Heart left ventricle (tissue), 16 donors: Measurements from ENCODE around the gene FASTK. TPM values are rescaled to one million over a fixed set of nuclear protein-coding genes. Genes with fewer than 3 reads are reported as not detected.

Experiments used
- ATAC-seq, 4 donors: fragments of 200-7000 bp; cut with Tn5 transposase; one replicate each; pipeline ENCODE4 v1.9.1; 2020 to 2022; ENCODE audit warnings: moderate library complexity in 4 of 4, mild to moderate bottlenecking in 3 of 4, moderate number of reproducible peaks in 1 of 4
- DNase-seq, 5 donors: peaks; one replicate each; pipeline ENCODE4 v3.0.0-alpha.2; 2020
- H3K27ac ChIP-seq, 12 donors: fragments of 200-600 bp; sonication (generic) in 4 of 12; one replicate each; pipeline versions ENCODE4 v1.5.0 to v1.8.0; 2016 to 2022; ENCODE audit warnings: mild to moderate bottlenecking in 2 of 12
- H3K27me3 ChIP-seq, 9 donors: fragments of 200-600 bp; sonication (generic) in 2 of 9; one replicate each; pipeline versions ENCODE4 v1.5.1 to v1.8.0; 2016 to 2022; ENCODE audit warnings: mild to moderate bottlenecking in 3 of 9
- H3K36me3 ChIP-seq, 9 donors: fragments of 200-600 bp; sonication (generic) in 2 of 9; one replicate each; pipeline versions ENCODE4 v1.5.0 to v1.8.0; 2018 to 2022; ENCODE audit warnings: mild to moderate bottlenecking in 2 of 9
- H3K4me1 ChIP-seq, 12 donors: fragments of 200-600 bp; sonication (generic) in 4 of 12; one replicate each; pipeline versions ENCODE4 v1.5.0 to v1.8.0; 2016 to 2022; ENCODE audit warnings: mild to moderate bottlenecking in 3 of 12
- H3K4me3 ChIP-seq, 12 donors: fragments of 200-600 bp; sonication (generic) in 4 of 12; one replicate each; pipeline versions ENCODE4 v1.5.0 to v1.8.0; 2017 to 2022; ENCODE audit warnings: mild to moderate bottlenecking in 9 of 12, moderate library complexity in 4 of 12
- H3K9me3 ChIP-seq, 12 donors: fragments of 200-600 bp; sonication (generic) in 4 of 12; one replicate each; pipeline versions ENCODE4 v1.5.0 to v1.8.0; 2016 to 2022; ENCODE audit warnings: mild to moderate bottlenecking in 1 of 12
- CTCF ChIP-seq, 12 donors: fragments of 200-600 bp; sonication (generic) in 4 of 12; IDR thresholded peaks; one replicate each; pipeline versions ENCODE4 v1.5.0 to v1.8.0; 2018 to 2022; ENCODE audit warnings: antibody characterized with exemption in 12 of 12, mild to moderate bottlenecking in 5 of 12
- POLR2A ChIP-seq, 2 donors: fragments of 450-650 bp; IDR thresholded peaks; one replicate each; pipeline ENCODE4 v1.6.1; 2017; ENCODE audit warnings: antibody characterized with exemption in 2 of 2, mild to moderate bottlenecking in 2 of 2, moderate library complexity in 2 of 2
- WGBS, 4 donors: extraction: QIAGEN DNeasy Blood & Tissue Kit in 2 of 4; methylation state at CpG; one replicate each; pipeline versions ENCODE4 v1.1.5 to v1.1.7; 2013 to 2018; 5-methylcytosine and 5-hydroxymethylcytosine counted together
- intact Hi-C, 10 donors: fragments of 100-400 bp; cut with DNase I; formaldehyde crosslinking; loops; one replicate each; pipeline versions ENCODE4 v1.11.1 to v1.14.2; 2022
- polyA plus RNA-seq, 2 donors: library from polyadenylated mRNA; stranded (reverse); fragments of 200-250 nt; gene quantifications; one replicate each; pipeline ENCODE4 v1.2.3, GENCODE V29; 2013
- total RNA-seq, 9 donors: library from RNA; depleted of rRNA in 2 of 9; stranded (reverse); fragments of >200 nt in 2 of 9; fragmentation: NEBNext Ultra II Directional in 3 of 9; extraction: Animal tissue kit (Norgen Biotek cat#: 25700) in 3 of 9; gene quantifications; one replicate each; pipeline versions ENCODE4 v1.1.0 to v1.2.4, GENCODE V29; 2016 to 2023
- donor health status: ischemic (EF 13 %, LVEDD 7.1; RV severe dilation, severe dysfunction).
- donor health status: healthy with polysubstance abuse.
- donor health status: DM: no; HTN: yes; CAD: no.
- donor health status: DM: no; HTN: no; CAD: no.
- donor health status: ischemic (EF 25% LVEDD 6.9; RV normal size, moderate dysfunction).
- donor health status: ischemic (EF 25% LVEDD 5.7; RV mildly dilated, moderate dysfunction).
- donor health status: healthy.
- donor health status: DM: yes; HTN: yes; CAD: no.
- donor health status: ischemic (EF 35%, LVEDD 5.7; RV mildly dilated, moderate dysfunction).
- donor health status: nonischemic (EF 11% LVEDD 7.7; RV severe dilation, severe dysfunction).
- donor health status: DM: yes; HTN: yes; CAD: no.
- donor health status: PGD.
- donor health status: ischemic (EF 29% LVEDD 5.4; RV normal size, mild dysfunction).
- donor health status: nonischemic (EF 23%, LVEDD 6.1; RV moderate dilation, normal function).

The FASTK gene
- total and polyA plus RNA-seq, 11 donors = 59.9 to 168 (median 77.7) TPM

GRCh38 chr7:151032936-151033863, 47.4 kb downstream of the FASTK start:
- H3K27me3 ChIP-seq = no peaks in the 10 kb centered on the region
- H3K4me1 ChIP-seq = peaks cover 0 to 30% (median 13%) of the 10 kb centered on the region in 12 donors
- no peaks in the 10 kb centered on the region for H3K9me3 ChIP-seq
- no peak for DNase-seq
- H3K27ac ChIP-seq = no peak overlapping the region
- TF ChIP-seq CTCF (IDR thresholded peaks at IDR 0.05) (no peak), POLR2A (IDR thresholded peaks at IDR 0.05) (no peak)
- no peak overlapping the region for H3K4me3 ChIP-seq
- intact Hi-C loops = loop anchor here in 3 of 10 donors (2.0 to 5.0 kb wide), 2 partner anchors 76 to 79 kb away; no protein-coding TSS in a partner anchor
- ATAC-seq = no peak
- 84 to 91% (median 87%) methylated on average over 13 to 17 of the region's 17 CpGs for WGBS, 4 donors
- H3K36me3 ChIP-seq = peaks cover 0 to 52% (median 38%) of the 10 kb centered on the region in 9 donors

DNA sequence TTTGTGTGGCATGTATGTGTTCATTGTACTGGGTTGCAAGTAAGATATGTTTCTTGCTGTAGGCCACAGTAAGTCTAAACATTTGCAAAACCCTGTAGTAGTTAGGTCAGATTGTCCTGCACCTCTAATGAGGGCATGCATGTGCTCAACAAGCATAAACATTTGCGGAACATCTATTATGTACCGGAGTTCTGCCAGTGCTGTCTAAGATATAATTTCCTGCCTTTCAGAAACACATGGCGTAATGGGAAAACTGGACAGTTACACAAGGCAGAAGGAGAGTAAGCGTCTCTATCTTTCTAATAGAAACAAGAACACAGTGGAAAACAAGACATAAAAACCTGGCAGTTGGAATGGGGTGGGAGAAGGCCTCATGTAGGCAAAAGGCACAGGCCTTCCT, 49.6 kb downstream of the FASTK start:
- DNase-seq (no peak), ATAC-seq (no peak)
- Histone ChIP-seq H3K36me3 (peaks cover 0 to 35% (median 22%) of the 10 kb centered on the region in 9 donors), H3K9me3 (no peaks in the 10 kb centered on the region), H3K4me3 (no peak overlapping the region), H3K27ac (no peak overlapping the region), H3K27me3 (no peaks in the 10 kb centered on the region), H3K4me1 (peaks cover 0 to 37% (median 16%) of the 10 kb centered on the region in 12 donors)
- TF ChIP-seq POLR2A (IDR thresholded peaks at IDR 0.05) (no peak), CTCF (IDR thresholded peaks at IDR 0.05) (no peak)
- intact Hi-C loops = loop anchor here in 2 of 10 donors (5.0 kb wide), 1 partner anchor 81 kb away; no protein-coding TSS in a partner anchor
- 96 to 98% (median 97%) methylated on average over 4 of the region's 4 CpGs for WGBS, 4 donors

- no peaks in the 10 kb centered on the region for H3K9me3 ChIP-seq
- no peaks in the 10 kb centered on the region for H3K27me3 ChIP-seq
- intact Hi-C loops = loop anchor here in 7 of 10 donors (1.0 to 10.0 kb wide), 11 partner anchors 29 to 662 kb away; partner anchors contain the start of genes SLC4A2 (in 3 of the 7), AGAP3 (in 1 of the 7) and REPIN1 (in 1 of the 7)
- H3K36me3 ChIP-seq = peaks cover 0 to 16% (median 8%) of the 10 kb centered on the region in 9 donors
- no peak for ATAC-seq
- no peak for DNase-seq
- peak overlapping the region; percentile 62 to 91 (median 76) for H3K4me3 ChIP-seq
- H3K4me1 ChIP-seq = peaks cover 0 to 22% (median 15%) of the 10 kb centered on the region in 12 donors
- peak overlapping the region in 11 of 12 donors; percentile 67 to 90 (median 87) for H3K27ac ChIP-seq
- WGBS, 4 donors = 44 to 55% (median 53%) methylated on average over 17 of the region's 17 CpGs
- no peak for TF ChIP-seq POLR2A (IDR thresholded peaks at IDR 0.05)
- TF ChIP-seq CTCF (IDR thresholded peaks at IDR 0.05) = peak in 1 of 12 donors; percentile 20
Measured at GRCh38 chr7:151028948-151029501, 51.6 kb downstream of the FASTK start.
